GM21529 (cell line): ENCODE results near the gene HLA-G.

Source experiments
- ATAC-seq: cut with Tn5 transposase; IDR thresholded peaks from one replicate; pipeline ENCODE4 v1.9.1; 2021; ENCODE audit not compliant: unreplicated experiment

The HLA-G gene

GRCh38 chr6:29815118-29815750 lies 12.4 kb upstream of the HLA-G start:
- no peak for ATAC-seq

GRCh38 chr6:29816030-29816429 lies 11.6 kb upstream of the HLA-G start:
- ATAC-seq, result no peak

- no peak for ATAC-seq
Measured at GRCh38 chr6:29818892-29819291, 8.7 kb upstream of the HLA-G start.

- ATAC-seq, result no peak
Measured at GRCh38 chr6:29824144-29824543, 3.5 kb upstream of the HLA-G start.

GRCh38 chr6:29825848-29826247 lies 1.8 kb upstream of the HLA-G start:
- no peak for ATAC-seq

GRCh38 chr6:29826271-29826670 lies 1.4 kb upstream of the HLA-G start:
- no peak for ATAC-seq

GRCh38 chr6:29828471-29828797 lies 809 bp downstream of the HLA-G start:
- ATAC-seq, result no peak

- no peak for ATAC-seq
Measured at GRCh38 chr6:29829766-29830165, 2.1 kb downstream of the HLA-G start.

- no peak for ATAC-seq
Measured at GRCh38 chr6:29830409-29830808, 2.8 kb downstream of the HLA-G start.

GRCh38 chr6:29831776-29832175 lies 4.2 kb downstream of the HLA-G start:
- ATAC-seq, result no peak

GRCh38 chr6:29834564-29835436 lies 7.2 kb downstream of the HLA-G start:
- no peak for ATAC-seq

- ATAC-seq, result no peak
Measured at GRCh38 chr6:29839917-29840316, 12.3 kb downstream of the HLA-G start.

GRCh38 chr6:29841030-29841429 lies 13.4 kb downstream of the HLA-G start:
- no peak for ATAC-seq

GRCh38 chr6:29845405-29846006 lies 17.9 kb downstream of the HLA-G start:
- no peak for ATAC-seq

GRCh38 chr6:29847871-29848630 lies 20.4 kb downstream of the HLA-G start:
- ATAC-seq, result no peak

GRCh38 chr6:29850011-29850553 lies 22.5 kb downstream of the HLA-G start:
- ATAC-seq, result no peak

- no peak for ATAC-seq
Measured at GRCh38 chr6:29851190-29851589, 23.6 kb downstream of the HLA-G start.

- ATAC-seq, result no peak
Measured at GRCh38 chr6:29853245-29853644, 25.6 kb downstream of the HLA-G start.

GRCh38 chr6:29858006-29858405 lies 30.4 kb downstream of the HLA-G start:
- ATAC-seq, result no peak

GRCh38 chr6:29861521-29862255 lies 34.1 kb downstream of the HLA-G start:
- no peak for ATAC-seq
